ENCODE data around the gene CCNL2.
"Not testable (repeated sequence)": the region's sequence is repeated elsewhere in the genome, so short reads cannot be mapped to it uniquely, and the experiment has no call there.

CCNL2 gene

DNA sequence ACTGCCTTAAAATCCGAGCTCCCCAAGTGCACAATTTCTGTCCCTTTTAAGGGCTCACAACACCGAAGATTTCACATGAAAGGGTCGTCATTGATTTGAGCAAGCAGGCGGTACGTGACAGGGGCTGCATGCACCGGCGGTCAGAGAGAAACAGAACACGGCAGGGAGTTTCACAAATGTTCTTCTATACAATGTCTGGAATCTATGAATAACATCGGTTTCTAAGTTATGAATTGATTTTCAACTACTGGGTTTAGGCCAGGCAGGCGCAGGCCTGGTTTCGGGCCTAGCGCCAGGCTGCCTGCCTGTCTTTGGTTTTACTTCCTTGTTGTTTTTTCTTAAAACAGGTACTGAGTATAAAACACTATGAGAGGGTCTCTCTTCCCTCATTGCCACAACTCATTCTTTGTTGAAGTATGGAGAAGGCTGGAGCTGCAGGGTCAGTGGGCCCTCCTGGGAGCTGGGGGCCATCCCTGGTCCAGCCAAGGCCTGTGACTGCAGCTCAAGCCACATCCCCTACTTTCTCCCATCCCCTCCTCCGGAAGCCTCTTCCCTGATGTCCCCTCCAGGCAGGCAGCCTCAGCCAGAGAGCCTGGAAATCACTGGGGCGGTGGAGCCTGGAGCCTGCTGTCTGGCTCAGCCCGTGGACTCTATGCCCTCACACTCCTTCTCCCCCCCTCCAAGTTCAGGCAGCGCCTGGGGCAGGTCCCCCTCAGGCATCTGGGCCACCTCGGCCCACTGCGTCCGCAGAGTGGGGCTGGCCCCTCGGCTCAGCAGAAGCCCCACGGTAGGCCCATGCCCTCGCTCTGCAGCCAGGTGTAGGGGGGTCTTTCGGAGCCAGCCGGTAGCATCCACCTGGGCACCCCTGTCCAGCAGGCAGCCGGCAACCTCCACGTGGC, 19.6 kb upstream of the CCNL2 start:
- H3K4me3 ChIP-seq (ENCODE audit: low read depth, low read length) = no peak overlapping the region
- TF ChIP-seq, protein P1, sequence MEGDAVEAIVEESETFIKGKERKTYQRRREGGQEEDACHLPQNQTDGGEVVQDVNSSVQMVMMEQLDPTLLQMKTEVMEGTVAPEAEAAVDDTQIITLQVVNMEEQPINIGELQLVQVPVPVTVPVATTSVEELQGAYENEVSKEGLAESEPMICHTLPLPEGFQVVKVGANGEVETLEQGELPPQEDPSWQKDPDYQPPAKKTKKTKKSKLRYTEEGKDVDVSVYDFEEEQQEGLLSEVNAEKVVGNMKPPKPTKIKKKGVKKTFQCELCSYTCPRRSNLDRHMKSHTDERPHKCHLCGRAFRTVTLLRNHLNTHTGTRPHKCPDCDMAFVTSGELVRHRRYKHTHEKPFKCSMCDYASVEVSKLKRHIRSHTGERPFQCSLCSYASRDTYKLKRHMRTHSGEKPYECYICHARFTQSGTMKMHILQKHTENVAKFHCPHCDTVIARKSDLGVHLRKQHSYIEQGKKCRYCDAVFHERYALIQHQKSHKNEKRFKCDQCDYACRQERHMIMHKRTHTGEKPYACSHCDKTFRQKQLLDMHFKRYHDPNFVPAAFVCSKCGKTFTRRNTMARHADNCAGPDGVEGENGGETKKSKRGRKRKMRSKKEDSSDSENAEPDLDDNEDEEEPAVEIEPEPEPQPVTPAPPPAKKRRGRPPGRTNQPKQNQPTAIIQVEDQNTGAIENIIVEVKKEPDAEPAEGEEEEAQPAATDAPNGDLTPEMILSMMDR (IDR thresholded peaks at IDR 0.05; ENCODE audit: low read depth, low read length) = no peak
- in situ Hi-C loops (cut with HindIII; ENCODE audit: low sequenced_read_pairs) = no loop called here
- no peak for DNase-seq (ENCODE audit: low read depth, low spot score)

DNA sequence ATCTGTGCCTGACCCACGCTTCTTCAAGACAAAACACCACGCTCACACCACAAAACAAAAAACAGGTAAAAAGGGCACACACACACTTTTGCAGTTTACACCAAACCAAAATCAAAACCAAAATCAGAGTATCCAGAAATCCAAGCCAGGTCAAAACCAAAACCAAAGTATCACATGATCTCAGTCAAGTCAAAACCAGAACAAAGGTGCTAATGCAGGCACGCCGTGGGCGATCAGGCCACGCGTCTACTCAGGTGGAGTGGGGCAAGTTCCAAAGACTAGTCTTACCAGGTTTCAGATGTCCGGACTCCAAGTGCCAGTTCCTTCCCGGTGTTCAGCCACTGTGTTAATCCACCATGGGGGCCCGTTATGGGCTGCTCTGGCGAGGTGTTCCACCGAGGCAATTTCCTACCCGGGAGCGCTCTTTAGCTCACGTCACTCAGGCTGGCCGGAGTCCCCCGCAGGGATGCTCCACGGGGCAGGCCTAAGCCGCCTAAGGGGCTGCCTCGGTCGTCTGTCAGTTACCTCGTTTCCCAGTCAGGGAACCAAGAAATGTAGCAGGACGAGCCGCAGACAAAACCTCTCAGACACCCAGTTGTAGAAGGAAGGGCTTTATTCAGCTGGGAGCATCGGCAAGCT, 18.8 kb upstream of the CCNL2 start:
- DNase-seq (ENCODE audit: low read depth, low spot score); H3K4me3 ChIP-seq (ENCODE audit: low read depth, low read length); in situ Hi-C loops (cut with HindIII; ENCODE audit: low sequenced_read_pairs): not testable (repeated sequence)

DNA sequence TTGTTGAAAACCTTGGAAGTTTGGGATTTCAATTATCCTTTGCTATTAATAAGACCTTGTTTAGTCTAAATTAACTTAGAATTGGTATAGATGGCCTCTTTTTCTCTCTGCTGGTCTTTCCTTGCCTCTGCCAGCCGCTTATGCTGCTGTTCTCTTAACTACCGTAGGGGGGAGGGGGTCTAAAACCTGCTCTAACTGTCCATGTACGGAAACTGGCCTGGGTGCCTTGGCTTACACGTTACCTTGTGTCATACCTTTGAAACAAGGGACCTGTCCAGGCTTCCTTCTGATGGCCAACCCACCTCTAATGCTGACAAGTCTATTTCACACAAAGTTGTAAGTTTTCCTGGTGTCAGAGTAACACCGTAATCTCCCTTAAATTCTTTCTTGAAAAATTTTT, 18.3 kb upstream of the CCNL2 start:
- in situ Hi-C loops (cut with HindIII; ENCODE audit: low sequenced_read_pairs); DNase-seq (ENCODE audit: low read depth, low spot score); H3K4me3 ChIP-seq (ENCODE audit: low read depth, low read length): not testable (repeated sequence)

DNA sequence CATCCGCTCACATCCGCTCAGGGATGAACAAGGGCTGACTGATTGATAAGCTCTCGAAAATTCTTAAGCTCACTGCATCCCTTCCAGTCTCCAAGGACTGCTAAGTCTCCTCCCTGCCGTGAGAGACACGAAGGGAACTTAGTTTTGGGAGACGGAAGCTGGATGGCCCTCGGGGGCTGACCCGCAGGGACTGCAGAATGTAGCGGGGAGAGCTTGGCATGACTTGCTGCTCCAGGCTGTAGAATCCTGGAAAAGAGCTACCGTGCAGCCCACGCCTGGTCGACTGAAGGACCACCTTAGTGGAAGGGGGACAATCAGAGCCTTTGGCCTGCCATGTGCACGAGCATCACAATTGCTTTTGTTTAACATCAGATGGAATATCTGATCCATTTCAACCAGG, 16.6 kb upstream of the CCNL2 start:
- in situ Hi-C loops (cut with HindIII; ENCODE audit: low sequenced_read_pairs) = no loop called here
- TF ChIP-seq, protein P1 (IDR thresholded peaks at IDR 0.05; ENCODE audit: low read depth, low read length) = no peak
- no peak for DNase-seq (ENCODE audit: low read depth, low spot score)
- no peak overlapping the region for H3K4me3 ChIP-seq (ENCODE audit: low read depth, low read length)

DNA sequence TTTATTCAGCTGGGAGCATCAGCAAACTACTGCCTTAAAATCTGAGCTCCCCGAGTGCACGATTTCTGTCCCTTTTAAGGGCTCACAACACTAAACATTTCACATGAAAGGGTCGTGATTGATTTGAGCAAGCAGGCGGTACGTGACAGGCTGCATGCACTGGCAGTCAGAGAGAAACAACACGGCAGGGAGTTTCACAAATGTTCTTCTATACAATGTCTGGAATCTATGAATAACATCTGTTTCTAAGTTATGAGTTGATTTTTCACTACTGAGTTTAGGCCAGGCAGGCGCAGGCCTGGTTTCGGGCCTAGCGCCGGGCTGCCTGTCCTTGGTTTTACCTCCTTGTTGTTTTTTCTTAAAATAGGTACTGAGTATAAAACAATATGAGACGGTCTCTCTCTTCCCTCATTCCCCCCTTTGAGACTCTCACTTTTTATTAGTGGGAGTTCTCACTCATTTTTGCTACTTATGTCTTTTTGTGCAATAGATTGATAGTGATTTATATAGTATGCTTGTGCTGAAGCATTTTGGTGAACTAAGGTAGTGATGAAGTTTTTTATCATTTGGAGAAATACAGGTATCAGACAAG, 13.3 kb upstream of the CCNL2 start:
- DNase-seq (ENCODE audit: low read depth, low spot score); in situ Hi-C loops (cut with HindIII; ENCODE audit: low sequenced_read_pairs); H3K4me3 ChIP-seq (ENCODE audit: low read depth, low read length): not testable (repeated sequence)

DNA sequence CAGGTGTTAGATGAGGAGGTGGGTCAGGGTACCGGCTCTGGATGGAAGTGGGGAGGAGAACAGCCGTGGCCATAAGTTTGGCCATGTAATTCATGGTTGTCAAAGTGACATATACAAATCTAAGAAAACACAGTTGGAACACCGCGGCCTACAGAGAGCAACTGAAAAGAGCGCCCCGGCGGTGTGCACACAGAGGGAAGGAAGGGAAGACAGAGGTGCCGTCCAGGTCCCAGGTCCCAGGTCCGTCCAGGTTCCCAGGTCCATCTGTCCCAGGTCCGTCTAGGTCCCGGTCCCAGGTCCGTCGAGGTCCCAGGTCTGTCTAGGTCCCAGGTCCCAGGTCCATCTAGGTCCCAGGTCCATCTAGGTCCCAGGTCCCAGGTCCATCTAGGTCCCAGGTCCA, 12.5 kb upstream of the CCNL2 start:
- in situ Hi-C loops (cut with HindIII; ENCODE audit: low sequenced_read_pairs) = no loop called here
- DNase-seq (ENCODE audit: low read depth, low spot score) = no peak
- no peak overlapping the region for H3K4me3 ChIP-seq (ENCODE audit: low read depth, low read length)
- TF ChIP-seq, protein P1 (IDR thresholded peaks at IDR 0.05; ENCODE audit: low read depth, low read length) = no peak

DNA sequence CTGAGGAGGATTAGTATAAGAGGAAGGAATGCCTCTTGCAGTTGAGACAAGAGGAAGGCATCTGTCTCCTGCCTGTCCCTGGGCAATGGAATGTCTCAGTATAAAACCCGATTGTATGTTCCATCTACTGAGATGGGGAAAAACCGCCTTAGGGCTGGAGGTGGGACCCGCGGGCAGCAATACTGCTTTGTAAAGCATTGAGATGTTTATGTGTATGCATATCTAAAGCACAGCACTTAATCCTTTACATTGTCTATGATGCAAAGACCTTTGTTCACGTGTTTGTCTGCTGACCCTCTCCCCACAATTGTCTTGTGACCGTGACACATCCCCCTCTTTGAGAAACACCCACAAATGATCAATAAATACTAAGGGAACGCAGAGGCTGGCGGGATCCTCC, 11.1 kb upstream of the CCNL2 start:
- in situ Hi-C loops (cut with HindIII; ENCODE audit: low sequenced_read_pairs); H3K4me3 ChIP-seq (ENCODE audit: low read depth, low read length); DNase-seq (ENCODE audit: low read depth, low spot score): not testable (repeated sequence)

DNA sequence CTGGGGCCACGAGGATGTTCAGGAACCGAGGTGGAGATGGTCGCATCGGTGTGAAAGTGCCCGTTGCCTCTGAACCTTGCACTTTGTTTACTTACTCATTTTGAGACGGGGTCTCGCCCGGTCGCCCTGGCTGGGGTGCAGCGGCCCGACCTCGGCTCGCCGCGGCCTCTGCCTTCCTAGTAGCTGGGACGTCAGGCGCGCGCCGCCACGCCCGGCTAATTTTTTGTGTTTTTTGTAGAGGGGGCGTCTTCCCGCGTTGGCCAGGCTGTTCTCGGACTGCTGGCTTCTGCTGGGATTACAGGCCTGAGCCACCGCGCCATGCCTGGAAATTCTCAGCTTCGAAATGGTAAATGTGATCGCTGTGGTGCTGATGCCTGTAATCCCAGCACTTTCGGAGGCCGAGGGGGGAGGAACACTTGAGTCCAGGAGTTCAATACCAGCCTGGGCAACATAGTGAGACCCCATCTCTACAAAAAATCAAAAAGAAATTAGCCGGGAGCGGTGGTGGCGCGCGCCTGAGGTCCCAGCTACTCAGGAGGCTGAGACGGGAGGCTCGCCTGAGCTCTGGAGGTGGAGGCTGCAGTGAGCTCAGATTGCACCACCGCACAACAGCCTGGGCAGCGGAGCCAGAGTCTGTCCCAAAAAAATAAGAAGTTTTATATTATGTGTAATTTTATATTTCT, 8.6 kb upstream of the CCNL2 start:
- in situ Hi-C loops (cut with HindIII; ENCODE audit: low sequenced_read_pairs) = no loop called here
- TF ChIP-seq, protein P1 (IDR thresholded peaks at IDR 0.05; ENCODE audit: low read depth, low read length) = peak; percentile 17
- peak overlapping the region; percentile 82 for H3K4me3 ChIP-seq (ENCODE audit: low read depth, low read length)
- DNase-seq (ENCODE audit: low read depth, low spot score) = peak; percentile 33
